Measurements from ENCODE around the gene GPNMB.
A peak's percentile ranks its signal among the peaks of the same experiment; 100 is the strongest.

The GPNMB gene

GRCh38 chr7:23232966-23233365 is 13.6 kb upstream of the GPNMB start:
- no peak for DNase-seq

GRCh38 chr7:23234569-23235296 is 11.8 kb upstream of the GPNMB start:
- DNase-seq, result no peak

GRCh38 chr7:23235813-23236221 is 10.8 kb upstream of the GPNMB start:
- no peak for DNase-seq

- DNase-seq, result no peak
These were observed 9.6 kb upstream of the GPNMB start for GRCh38 chr7:23237000-23237399.

GRCh38 chr7:23238983-23239652 is 7.5 kb upstream of the GPNMB start:
- DNase-seq, result no peak

GRCh38 chr7:23239698-23240097 is 6.9 kb upstream of the GPNMB start:
- DNase-seq, result no peak

GRCh38 chr7:23242321-23242720 is 4.3 kb upstream of the GPNMB start:
- no peak for DNase-seq

GRCh38 chr7:23242935-23243334 is 3.6 kb upstream of the GPNMB start:
- DNase-seq, result no peak

- no peak for DNase-seq
These were observed 549 bp downstream of the GPNMB start for GRCh38 chr7:23247046-23247602.

- DNase-seq, result no peak
These were observed 1.2 kb downstream of the GPNMB start for GRCh38 chr7:23247603-23248335.

- DNase-seq, result no peak
These were observed 2.9 kb downstream of the GPNMB start for GRCh38 chr7:23249486-23249885.

GRCh38 chr7:23254051-23254681 is 7.6 kb downstream of the GPNMB start:
- DNase-seq, result no peak

GRCh38 chr7:23256731-23257130 is 10.2 kb downstream of the GPNMB start:
- DNase-seq, result no peak

- no peak for DNase-seq
These were observed 13.8 kb downstream of the GPNMB start for GRCh38 chr7:23260371-23260770.

GRCh38 chr7:23261843-23262452 is 15.4 kb downstream of the GPNMB start:
- DNase-seq, result peak; percentile 58

- DNase-seq, result no peak
These were observed 18.4 kb downstream of the GPNMB start for GRCh38 chr7:23264916-23265458.

- DNase-seq, result no peak
These were observed 20.3 kb downstream of the GPNMB start for GRCh38 chr7:23266918-23267317.

- no peak for DNase-seq
These were observed 20.8 kb downstream of the GPNMB start for GRCh38 chr7:23267357-23267756.

GRCh38 chr7:23268167-23268566 is 21.6 kb downstream of the GPNMB start:
- DNase-seq, result no peak

- DNase-seq, result no peak
These were observed 22.2 kb downstream of the GPNMB start for GRCh38 chr7:23268746-23269145.

GRCh38 chr7:23272275-23272674 is 25.7 kb downstream of the GPNMB start:
- no peak for DNase-seq

- DNase-seq, result peak; percentile 95
These were observed 26.6 kb downstream of the GPNMB start for GRCh38 chr7:23273141-23273599.
